BLaER1 (cell line): ENCODE results near the gene LYL1.
A peak's percentile ranks its signal among the peaks of the same experiment; 100 is the strongest.

Experiments used
- H3K27ac ChIP-seq: shearing (Covaris generic); formaldehyde crosslinking; 2 replicates; pipeline ENCODE4 v1.8.1; 2022
- H3K27me3 ChIP-seq: shearing (Covaris generic); formaldehyde crosslinking; 2 replicates; pipeline ENCODE4 v1.8.1; 2022
- H3K36me3 ChIP-seq: shearing (Covaris generic); formaldehyde crosslinking; 2 replicates; pipeline ENCODE4 v1.8.1; 2022
- H3K4me1 ChIP-seq: shearing (Covaris generic); formaldehyde crosslinking; 2 replicates; pipeline ENCODE4 v1.8.1; 2022
- H3K4me2 ChIP-seq: shearing (Covaris generic); formaldehyde crosslinking; 2 replicates; pipeline ENCODE4 v1.8.1; 2022
- H3K4me3 ChIP-seq: shearing (Covaris generic); formaldehyde crosslinking; 2 replicates; pipeline ENCODE4 v1.8.1; 2022
- H3K9ac ChIP-seq: shearing (Covaris generic); formaldehyde crosslinking; 2 replicates; pipeline ENCODE4 v1.8.1; 2022
- H3K9me3 ChIP-seq: shearing (Covaris generic); formaldehyde crosslinking; 2 replicates; pipeline ENCODE4 v1.8.1; 2022
- H4K20me1 ChIP-seq: shearing (Covaris generic); formaldehyde crosslinking; 2 replicates; pipeline ENCODE4 v1.8.1; 2022
- Cebpa-rat ChIP-seq: shearing (Covaris generic); IDR thresholded peaks from 2 replicates; pipeline ENCODE4 v1.8.1; 2022

Gene LYL1

DNA sequence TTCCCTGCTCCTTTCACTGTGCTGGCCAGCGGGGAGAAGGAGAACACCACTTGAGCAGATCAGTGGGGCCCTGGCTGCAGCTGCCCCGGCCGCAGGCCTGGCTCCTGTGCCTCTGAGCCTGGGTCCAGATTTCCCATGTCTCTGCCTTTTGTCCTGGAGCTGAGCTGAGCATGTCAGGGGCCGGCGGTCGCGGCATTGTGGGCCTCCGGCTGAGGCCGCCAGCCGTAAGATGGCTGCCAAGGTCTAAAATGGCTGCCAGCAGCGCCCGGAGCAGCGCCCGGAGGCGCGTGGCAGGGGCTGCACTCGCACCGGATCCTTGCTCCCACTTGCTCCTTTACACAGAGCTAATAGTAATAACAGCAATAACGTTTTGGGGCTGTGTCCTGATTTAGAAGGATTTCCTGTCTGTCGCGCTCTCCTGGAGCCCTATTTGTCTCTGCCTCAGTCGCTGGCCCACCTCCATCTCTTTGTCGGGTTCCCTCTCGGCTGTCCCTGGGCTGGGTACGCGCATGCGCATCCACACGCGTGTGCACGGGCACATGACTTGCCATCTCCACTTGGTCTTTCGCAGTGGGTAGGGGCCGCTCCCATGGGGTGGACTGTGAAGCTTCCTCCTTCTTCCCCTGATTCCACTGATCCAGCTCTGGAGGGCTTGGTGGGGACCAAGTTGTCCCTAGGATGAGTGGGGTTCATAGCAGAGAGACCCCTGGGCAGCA is 32.1 kb downstream of the LYL1 start:
- peak overlapping the region; percentile 51 for H3K9ac ChIP-seq
- H4K20me1 ChIP-seq = peaks cover 45% of the 10 kb centered on the region
- peaks cover 30% of the 10 kb centered on the region for H3K36me3 ChIP-seq
- H3K27me3 ChIP-seq = no peaks in the 10 kb centered on the region
- peak overlapping the region; percentile 77 for H3K4me2 ChIP-seq
- peak overlapping the region; percentile 71 for H3K27ac ChIP-seq
- H3K9me3 ChIP-seq = no peaks in the 10 kb centered on the region
- peaks cover 74% of the 10 kb centered on the region for H3K4me1 ChIP-seq
- no peak for TF ChIP-seq Cebpa-rat
- no peak overlapping the region for H3K4me3 ChIP-seq

- H3K4me3 ChIP-seq = no peak overlapping the region
- peaks cover 31% of the 10 kb centered on the region for H3K36me3 ChIP-seq
- TF ChIP-seq Cebpa-rat = no peak
- H3K9ac ChIP-seq = peak overlapping the region; percentile 51
- H4K20me1 ChIP-seq = peaks cover 49% of the 10 kb centered on the region
- H3K27me3 ChIP-seq = no peaks in the 10 kb centered on the region
- no peaks in the 10 kb centered on the region for H3K9me3 ChIP-seq
- H3K4me1 ChIP-seq = peaks cover 76% of the 10 kb centered on the region
- H3K27ac ChIP-seq = peak overlapping the region; percentile 71
- H3K4me2 ChIP-seq = peak overlapping the region; percentile 77
Observed at GRCh38 chr19:13069415-13070359, 33.0 kb downstream of the LYL1 start.

DNA sequence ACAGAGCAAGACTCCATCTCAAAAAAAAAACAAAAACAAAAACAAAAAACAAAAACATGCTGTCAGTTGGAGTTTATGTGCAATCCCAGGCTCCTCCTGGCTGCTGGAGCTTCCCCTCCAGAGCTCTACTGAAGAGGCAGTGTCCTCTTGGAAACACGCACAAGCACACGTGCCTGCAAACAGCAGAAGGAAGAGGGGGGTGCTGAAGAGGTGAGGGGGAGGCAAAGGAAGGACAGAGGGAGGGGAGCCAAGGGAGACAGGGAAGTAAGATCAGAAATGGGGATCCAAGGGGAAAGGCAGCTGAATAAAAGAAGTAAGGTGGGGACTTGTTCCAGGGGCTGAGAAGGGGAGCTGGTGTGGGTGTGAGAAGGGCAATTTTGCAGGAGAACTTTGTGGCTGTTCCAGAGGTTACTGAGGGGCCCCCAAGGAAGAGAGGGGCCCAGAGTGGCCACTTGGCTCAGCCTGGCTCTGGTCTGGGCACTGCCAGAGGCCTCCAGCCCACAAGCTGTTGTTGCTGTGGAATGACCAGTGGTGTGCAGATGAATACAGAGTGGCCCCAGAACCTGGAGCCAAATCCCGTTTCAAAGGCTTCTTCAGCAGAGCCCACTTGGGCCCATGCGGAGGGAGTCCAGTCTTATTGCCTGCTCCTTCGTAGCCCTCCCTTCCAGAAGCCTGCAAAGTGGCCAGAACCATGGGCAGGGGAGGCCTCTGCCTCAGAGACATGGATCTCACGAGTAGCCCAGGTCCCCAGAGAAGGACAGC is 34.4 kb downstream of the LYL1 start:
- Histone ChIP-seq H3K36me3 (peaks cover 27% of the 10 kb centered on the region), H3K4me2 (peak overlapping the region; percentile 77), H3K27ac (peak overlapping the region; percentile 71; the same call in 1 of the 2 replicates), H3K4me1 (peaks cover 91% of the 10 kb centered on the region), H3K4me3 (no peak overlapping the region), H3K9me3 (no peaks in the 10 kb centered on the region), H3K27me3 (no peaks in the 10 kb centered on the region), H4K20me1 (peaks cover 63% of the 10 kb centered on the region), H3K9ac (0 out of 2 replicates have a peak overlapping the region, but pooled peaks have one; percentile 51)
- TF ChIP-seq Cebpa-rat = no peak

DNA sequence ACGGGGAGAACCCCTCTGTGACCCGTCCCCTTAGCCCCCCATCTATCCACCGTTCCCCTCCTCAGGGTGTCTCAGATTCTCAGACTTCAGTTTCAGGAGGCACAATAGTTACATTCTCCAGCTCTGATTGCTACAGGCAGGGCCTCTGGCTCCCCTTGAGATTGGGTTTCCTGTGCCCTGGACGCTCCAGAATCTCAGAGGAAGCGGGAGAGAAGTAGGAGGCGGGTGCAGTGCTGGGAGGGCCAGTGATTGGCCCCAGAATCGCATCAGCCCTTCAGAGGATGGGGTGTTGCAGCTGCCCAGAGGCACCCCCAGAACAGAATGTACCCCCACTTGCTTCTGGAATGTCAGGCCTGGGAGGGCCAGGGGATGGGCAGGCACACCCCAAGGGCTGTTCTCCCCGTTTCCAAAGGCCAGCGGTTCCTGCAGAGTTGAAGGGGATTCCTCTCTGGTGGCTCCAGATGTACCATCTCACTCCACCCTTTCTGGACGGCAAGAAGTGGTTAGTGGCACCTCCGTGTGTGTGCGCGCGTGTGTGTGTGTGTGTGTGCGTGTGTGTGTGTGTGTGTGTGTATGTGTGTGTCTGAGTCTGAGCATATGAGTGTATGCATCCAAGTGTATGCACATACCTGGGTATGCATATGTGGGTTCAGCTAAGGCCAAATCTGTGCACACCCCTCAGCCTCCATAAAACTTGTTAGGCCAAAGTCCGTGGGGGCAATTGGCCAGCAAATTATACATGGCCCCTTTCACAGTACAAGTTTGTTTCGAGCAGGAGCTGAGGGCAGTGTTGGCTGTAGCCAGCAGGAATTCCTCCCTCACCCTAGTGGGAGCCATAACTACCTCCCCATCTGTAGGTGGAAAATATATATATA is 35.5 kb downstream of the LYL1 start:
- peak overlapping the region; percentile 58 for H3K4me2 ChIP-seq
- H3K9ac ChIP-seq = no peak overlapping the region
- H4K20me1 ChIP-seq = peaks cover 74% of the 10 kb centered on the region
- TF ChIP-seq Cebpa-rat = no peak
- peaks cover 100% of the 10 kb centered on the region for H3K4me1 ChIP-seq
- peak overlapping the region; percentile 61; the same call in 1 of the 2 replicates for H3K27ac ChIP-seq
- no peak overlapping the region for H3K4me3 ChIP-seq
- H3K9me3 ChIP-seq = no peaks in the 10 kb centered on the region
- peaks cover 19% of the 10 kb centered on the region; the same call in 1 of the 2 replicates for H3K36me3 ChIP-seq
- no peaks in the 10 kb centered on the region for H3K27me3 ChIP-seq

DNA sequence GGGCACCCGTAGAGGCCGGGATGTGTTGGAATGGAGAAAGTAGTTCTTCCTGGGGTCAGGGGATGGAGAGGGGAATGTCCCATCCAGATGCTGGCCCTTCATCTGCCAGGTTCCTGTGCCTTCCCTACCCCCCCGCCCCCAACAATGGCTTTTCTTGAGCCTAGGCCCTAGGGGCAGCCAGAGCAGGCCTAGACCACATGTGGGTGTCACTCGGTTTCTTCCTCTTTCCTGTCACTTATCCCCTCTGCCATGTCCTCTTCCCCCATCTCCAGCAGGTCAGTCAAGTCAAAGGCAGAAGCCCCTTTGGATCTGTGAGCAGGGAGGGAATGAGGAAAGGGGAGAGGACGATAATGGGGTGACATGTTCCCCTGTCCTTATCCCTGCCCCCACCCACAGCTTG is 36.4 kb downstream of the LYL1 start:
- Histone ChIP-seq H3K9me3 (no peaks in the 10 kb centered on the region), H3K9ac (peak overlapping the region; percentile 25; the same call in 1 of the 2 replicates), H3K27ac (peak overlapping the region; percentile 61), H3K27me3 (no peaks in the 10 kb centered on the region), H3K4me3 (no peak overlapping the region), H4K20me1 (peaks cover 84% of the 10 kb centered on the region), H3K36me3 (peaks cover 19% of the 10 kb centered on the region; the same call in 1 of the 2 replicates), H3K4me1 (peaks cover 100% of the 10 kb centered on the region), H3K4me2 (peak overlapping the region; percentile 58)
- no peak for TF ChIP-seq Cebpa-rat

- no peak overlapping the region for H3K27ac ChIP-seq
Observed at GRCh38 chr19:13064092-13064489, 38.6 kb downstream of the LYL1 start.

DNA sequence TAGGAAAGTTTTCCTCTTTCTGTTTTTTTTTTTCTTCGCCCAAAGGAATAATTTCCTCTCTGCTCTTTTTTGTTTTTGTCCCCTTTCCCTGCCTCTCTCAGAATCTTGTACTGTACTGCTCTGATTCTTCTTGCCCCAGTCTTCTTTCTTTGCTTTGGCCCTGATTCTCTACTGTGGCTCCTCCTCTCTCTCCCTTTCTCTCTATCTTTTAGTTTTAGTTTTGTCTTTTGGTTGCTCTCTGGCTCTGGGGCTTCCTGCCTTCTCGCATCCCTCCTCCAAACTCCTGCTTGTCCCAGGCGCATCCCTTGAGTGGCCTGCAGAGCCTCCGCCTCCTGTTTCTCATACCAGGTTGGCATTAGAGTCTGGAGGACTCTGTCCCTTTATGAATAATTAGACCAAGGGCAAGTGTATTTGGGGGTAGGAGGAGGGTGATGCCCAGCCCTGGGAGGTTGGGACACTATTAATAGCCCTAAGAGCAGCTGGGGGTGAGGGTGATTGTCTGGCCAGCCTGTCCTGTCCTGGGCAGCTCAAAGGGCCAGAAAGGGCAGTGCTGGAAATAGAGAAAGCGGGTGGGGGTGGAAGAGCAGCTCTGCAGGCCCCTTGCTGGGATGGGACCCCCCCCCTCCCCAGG is 39.1 kb downstream of the LYL1 start:
- no peak for TF ChIP-seq Cebpa-rat
- H3K4me2 ChIP-seq = peak overlapping the region; percentile 97
- H4K20me1 ChIP-seq = peaks cover 86% of the 10 kb centered on the region
- no peak overlapping the region for H3K4me3 ChIP-seq
- H3K36me3 ChIP-seq = peaks cover 19% of the 10 kb centered on the region; the same call in 1 of the 2 replicates
- no peaks in the 10 kb centered on the region for H3K9me3 ChIP-seq
- H3K9ac ChIP-seq = peak overlapping the region; percentile 60
- H3K27ac ChIP-seq = no peak overlapping the region
- peaks cover 95% of the 10 kb centered on the region for H3K4me1 ChIP-seq
- no peaks in the 10 kb centered on the region for H3K27me3 ChIP-seq

More at GRCh38 chr19:13064092-13064489, 38.6 kb downstream of the LYL1 start:
- Histone ChIP-seq H4K20me1 (peaks cover 85% of the 10 kb centered on the region), H3K9me3 (no peaks in the 10 kb centered on the region), H3K4me3 (no peak overlapping the region), H3K27me3 (no peaks in the 10 kb centered on the region), H3K4me2 (no peak overlapping the region), H3K4me1 (peaks cover 100% of the 10 kb centered on the region), H3K9ac (0 out of 2 replicates have a peak overlapping the region, but pooled peaks have one; percentile 60), H3K36me3 (peaks cover 19% of the 10 kb centered on the region; the same call in 1 of the 2 replicates)
- no peak for TF ChIP-seq Cebpa-rat

DNA sequence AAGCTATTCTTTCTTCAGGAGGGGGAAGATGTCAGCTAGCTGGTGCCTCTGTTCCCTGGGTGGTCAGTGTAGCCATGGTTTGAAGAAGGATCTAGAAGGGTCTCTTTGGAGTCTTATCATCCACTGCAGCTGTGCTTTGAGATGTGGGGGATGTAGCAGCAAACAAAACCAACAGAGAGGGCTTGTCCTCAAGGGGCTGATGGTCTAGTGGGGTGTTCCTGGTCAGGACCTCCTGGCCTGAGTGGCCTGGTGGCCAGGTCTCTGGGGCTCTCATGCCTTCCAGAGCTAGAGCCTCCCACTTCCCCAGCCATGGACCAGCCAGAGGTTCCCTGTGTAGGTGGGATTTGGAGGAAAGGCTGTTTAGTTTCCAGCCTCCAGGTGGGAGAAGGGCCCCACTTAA is 40.3 kb downstream of the LYL1 start:
- no peak overlapping the region for H3K4me3 ChIP-seq
- peak overlapping the region; percentile 30; the same call in 1 of the 2 replicates for H3K9ac ChIP-seq
- 0 out of 2 replicates have a peak overlapping the region, but pooled peaks have one; percentile 27 for H3K27ac ChIP-seq
- peaks cover 19% of the 10 kb centered on the region; the same call in 1 of the 2 replicates for H3K36me3 ChIP-seq
- no peaks in the 10 kb centered on the region for H3K27me3 ChIP-seq
- H3K9me3 ChIP-seq = no peaks in the 10 kb centered on the region
- H3K4me1 ChIP-seq = peaks cover 85% of the 10 kb centered on the region
- no peak for TF ChIP-seq Cebpa-rat
- peak overlapping the region; percentile 97 for H3K4me2 ChIP-seq
- H4K20me1 ChIP-seq = peaks cover 96% of the 10 kb centered on the region
